IMR-90 (cell line): ENCODE results near the gene PDF. TPM values are rescaled to one million over a fixed set of nuclear protein-coding genes. Genes with fewer than 3 reads are reported as not detected.
A peak's percentile ranks its signal among the peaks of the same experiment; 100 is the strongest.

Experiments used
- ATAC-seq: fragments of 200-7000 bp; cut with Tn5 transposase; 2 replicates; pipeline ENCODE4 v1.9.1; 2020; ENCODE audit warnings: low read depth, mild to moderate bottlenecking, moderate library complexity
- BruUV-seq: library from RNA; stranded (reverse); fragments of 400-500 nt; replicated peaks from 2 replicates; lab custom pipeline; 2021; lab: Mats Ljungman, UMichigan
- CTCF ChIA-PET: fragments of 300-600 bp; formaldehyde crosslinking; extraction: SDS; loops from one replicate; lab custom pipeline; 2021; ENCODE audit warnings: antibody characterized with exemption; lab: Yijun Ruan, JAX
- POLR2A ChIA-PET: fragments of 300-600 bp; sonication (Branson Sonifier 250); formaldehyde crosslinking; loops from one replicate; lab custom pipeline; 2022; ENCODE audit warnings: antibody characterized with exemption; ENCODE audit not compliant: unreplicated experiment; lab: Charles Lee
- DNase-seq: peaks from one replicate; pipeline ENCODE4 v3.0.0; 2013
- H2AFZ ChIP-seq: replicated peaks from 2 replicates; pipeline ENCODE3; 2013; ENCODE audit warnings: low read length, mild to moderate bottlenecking; ENCODE audit not compliant: poor library complexity
- H2AK5ac ChIP-seq: 2 replicates; pipeline ENCODE4 v1.6.1; 2013; ENCODE audit warnings: low read depth, low read length, inconsistent platforms
- H2AK9ac ChIP-seq: replicated peaks from 2 replicates; pipeline ENCODE3; 2013; ENCODE audit warnings: mild to moderate bottlenecking, low read depth, low read length, moderate library complexity; ENCODE audit not compliant: poor library complexity
- H2BK120ac ChIP-seq: 2 replicates; pipeline ENCODE4 v1.6.1; 2013; ENCODE audit warnings: low read depth, low read length, inconsistent platforms
- H2BK15ac ChIP-seq: 3 replicates; pipeline ENCODE4 v1.6.1; 2013; ENCODE audit warnings: low read depth, low read length, inconsistent platforms
- H2BK20ac ChIP-seq: 2 replicates; pipeline ENCODE4 v1.6.1; 2013; ENCODE audit warnings: low read depth, mild to moderate bottlenecking, inconsistent platforms, low read length, moderate library complexity
- H2BK5ac ChIP-seq: 2 replicates; pipeline ENCODE4 v1.6.1; 2013; ENCODE audit warnings: mild to moderate bottlenecking, low read depth, low read length, inconsistent platforms; ENCODE audit not compliant: poor library complexity, severe bottlenecking
- H3K14ac ChIP-seq: replicated peaks from 2 replicates; pipeline ENCODE4 v1.6.1; 2013; ENCODE audit warnings: low read depth, low read length, inconsistent platforms
- H3K18ac ChIP-seq: 2 replicates; pipeline ENCODE4 v1.6.1; 2013; ENCODE audit warnings: low read depth, low read length, control low read depth
- H3K23ac ChIP-seq: 2 replicates; pipeline ENCODE4 v1.6.1; 2013; ENCODE audit warnings: low read depth, low read length, inconsistent platforms
- H3K27ac ChIP-seq: 2 replicates; pipeline ENCODE4 v1.5.1; 2013; ENCODE audit warnings: mild to moderate bottlenecking, control low read depth, low read length; ENCODE audit not compliant: insufficient read depth
- H3K27me3 ChIP-seq: 2 replicates; pipeline ENCODE4 v1.6.1; 2013; ENCODE audit warnings: low read length; ENCODE audit not compliant: control insufficient read depth, insufficient read depth
- H3K36me3 ChIP-seq: 2 replicates; pipeline ENCODE4 v1.6.1; 2013; ENCODE audit warnings: low read length, mixed read lengths; ENCODE audit not compliant: control insufficient read depth, insufficient read depth
- H3K4ac ChIP-seq: 2 replicates; pipeline ENCODE4 v1.6.1; 2013; ENCODE audit warnings: low read depth, low read length, inconsistent platforms
- H3K4me1 ChIP-seq: 2 replicates; pipeline ENCODE4 v1.6.1; 2013; ENCODE audit warnings: low read length, mixed read lengths; ENCODE audit not compliant: control insufficient read depth, insufficient read depth
- H3K4me2 ChIP-seq: 2 replicates; pipeline ENCODE4 v1.6.1; 2013; ENCODE audit warnings: low read depth, mild to moderate bottlenecking, control low read depth, low read length, moderate library complexity
- H3K4me3 ChIP-seq: 2 replicates; pipeline ENCODE4 v1.5.1; 2013; ENCODE audit warnings: low read depth, mild to moderate bottlenecking, control low read depth, low read length, moderate library complexity; ENCODE audit not compliant: insufficient read depth
- H3K56ac ChIP-seq: 2 replicates; pipeline ENCODE4 v1.6.1; 2013; ENCODE audit warnings: low read length, inconsistent platforms; ENCODE audit not compliant: insufficient read depth; ENCODE audit errors: extremely low read depth
- H3K79me1 ChIP-seq, 2 experiments: 2 replicates each; pipeline ENCODE4 v1.6.1; 2013; ENCODE audit warnings: low read length in 2 of 2, inconsistent platforms in 1 of 2, low read depth in 1 of 2
- H3K9ac ChIP-seq: 2 replicates; pipeline ENCODE4 v1.6.1; 2013; ENCODE audit warnings: low read depth, low read length, control low read depth
- H3K9me1 ChIP-seq: 2 replicates; pipeline ENCODE4 v1.6.1; 2013; ENCODE audit warnings: low read length, inconsistent platforms; ENCODE audit not compliant: insufficient read depth
- H3K9me3 ChIP-seq: 2 replicates; pipeline ENCODE4 v1.6.1; 2013; ENCODE audit warnings: low read length; ENCODE audit not compliant: control insufficient read depth, insufficient read depth
- H4K20me1 ChIP-seq: 2 replicates; pipeline ENCODE4 v1.6.1; 2013; ENCODE audit warnings: low read length, inconsistent platforms; ENCODE audit not compliant: insufficient read depth
- H4K5ac ChIP-seq: 2 replicates; pipeline ENCODE4 v1.6.1; 2013; ENCODE audit warnings: mild to moderate bottlenecking, low read depth, low read length, control low read depth
- H4K8ac ChIP-seq, 2 experiments: 2 replicates each; pipeline ENCODE4 v1.6.1; 2013; ENCODE audit warnings: low read depth in 2 of 2, low read length in 2 of 2, control low read depth in 1 of 2, inconsistent platforms in 1 of 2
- H4K91ac ChIP-seq: 2 replicates; pipeline ENCODE4 v1.6.1; 2013; ENCODE audit warnings: low read depth, low read length, inconsistent platforms; ENCODE audit not compliant: insufficient read depth
- BHLHE40 ChIP-seq: fragments of 150-350 bp; IDR thresholded peaks from 2 replicates; pipeline ENCODE4 v1.6.1; 2016; ENCODE audit warnings: mild to moderate bottlenecking, low read depth, low read length
- FOS ChIP-seq: fragments of 150-350 bp; IDR thresholded peaks from 2 replicates; pipeline ENCODE4 v1.6.1; 2016; ENCODE audit warnings: low read depth, low read length
- MXI1 ChIP-seq: IDR thresholded peaks from 2 replicates; pipeline ENCODE4 v1.6.1; 2012; ENCODE audit warnings: low read depth, mild to moderate bottlenecking, low read length, moderate library complexity, borderline replicate concordance
- POLR2A ChIP-seq: IDR thresholded peaks from 2 replicates; pipeline ENCODE4 v1.6.1; 2012; ENCODE audit warnings: mild to moderate bottlenecking, low read depth, low read length
- WGBS, 2 experiments: methylation state at CpG; one replicate each; pipeline versions ENCODE4 v1.1.5 to v1.1.7; 2013; ENCODE audit warnings: missing lambda C conversion rate in 2 of 2; ENCODE audit not compliant: insufficient read length in 1 of 2; ENCODE audit errors: extremely low coverage in 2 of 2; 5-methylcytosine and 5-hydroxymethylcytosine counted together
- dilution Hi-C: fragments of 300-500 bp; cut with HindIII; formaldehyde crosslinking; loops from one replicate; pipeline ENCODE4 v1.14.3; 2018; ENCODE audit warnings: low sequenced_read_pairs; ENCODE audit not compliant: unreplicated experiment
- in situ Hi-C: fragments of 300-500 bp; cut with MboI; formaldehyde crosslinking; loops from 3 replicates; pipeline ENCODE4 v1.14.3; 2019; ENCODE audit warnings: low sequenced_read_pairs, inconsistent platforms, mixed read lengths
- intact Hi-C: fragments of 100-400 bp; cut with micrococcal nuclease; formaldehyde crosslinking; loops from 2 replicates; pipeline ENCODE4 v1.10.0; 2022
- polyA plus RNA-seq, 3 experiments: library from polyadenylated mRNA; depleted of rRNA; stranded (reverse); fragments of >200 nt; gene quantifications; 2 replicates each; pipeline ENCODE4 v1.2.3, GENCODE V29; 2012; ENCODE audit warnings: low replicate concordance in 1 of 3
- total RNA-seq: library from RNA; depleted of rRNA; stranded (reverse); fragments of >200 nt; gene quantifications from 2 replicates; pipeline ENCODE4 v1.2.3, GENCODE V29; 2012

PDF gene
- total and polyA plus RNA-seq, 2 of the 4 experiments (the other 2 are of a cell fraction): 4.5 to 6.4 TPM

- Histone ChIP-seq H3K4me3 (no peak overlapping the region), H4K5ac (no peak overlapping the region), H2AK9ac (peak overlapping the region; percentile 9), H3K79me1 (peaks cover 8 to 28% of the 10 kb centered on the region in 2 experiments), H3K4me2 (no peak overlapping the region), H2AFZ (no peak overlapping the region), H3K14ac (no peak overlapping the region), H4K20me1 (peaks cover 18% of the 10 kb centered on the region), H3K9me1 (peaks cover 6% of the 10 kb centered on the region; the same call in 1 of the 2 replicates), H2BK15ac (no peak overlapping the region), H2BK5ac (no peak overlapping the region), H2AK5ac (no peak overlapping the region; the same call in 1 of the 2 replicates), H3K4me1 (peaks cover 4% of the 10 kb centered on the region), H3K9me3 (no peaks in the 10 kb centered on the region), H3K36me3 (peaks cover 8% of the 10 kb centered on the region; the same call in 1 of the 2 replicates), H3K23ac (no peak overlapping the region), H2BK20ac (no peak overlapping the region), H3K27ac (no peak overlapping the region), H3K27me3 (no peaks in the 10 kb centered on the region), H3K4ac (no peak overlapping the region), H2BK120ac (no peak overlapping the region), H3K9ac (no peak overlapping the region), H4K8ac (no peak overlapping the region), H3K18ac (no peak overlapping the region), H3K56ac (no peak overlapping the region), H4K91ac (no peak overlapping the region)
- DNase-seq (no peak), ATAC-seq (no peak)
- TF ChIP-seq FOS (no peak), MXI1 (no peak), POLR2A (no peak), BHLHE40 (no peak)
- no TSS peak for BruUV-seq
- CTCF ChIA-PET: no interaction called here
- in situ Hi-C loops (no loop called here), intact Hi-C loops (no loop called here), dilution Hi-C loops (no loop called here)
- 65% methylated on average over 7 of the region's 12 CpGs; no CpG with 5 or more reads in 1 of the 2 experiments for WGBS, 2 experiments
- POLR2A ChIA-PET: no interaction called here
Measured at GRCh38 chr16:69309316-69309715, 21.1 kb downstream of the PDF start.
